Ishikawa (cell line): ENCODE results near the gene SIMC1.

Experiments
- CREB1 ChIP-seq: IDR thresholded peaks from 2 replicates; pipeline ENCODE4 v1.6.1; 2012; ENCODE audit warnings: low read depth
- EGR1 ChIP-seq: IDR thresholded peaks from 2 replicates; pipeline ENCODE4 v1.6.1; 2012
- EP300 ChIP-seq: IDR thresholded peaks from 2 replicates; pipeline ENCODE4 v1.6.1; 2012; ENCODE audit warnings: borderline replicate concordance
- MAX ChIP-seq: IDR thresholded peaks from 2 replicates; pipeline ENCODE4 v1.6.1; 2012
- RAD21 ChIP-seq: IDR thresholded peaks from 2 replicates; pipeline ENCODE4 v1.6.1; 2012; ENCODE audit warnings: low read depth
- REST ChIP-seq: IDR thresholded peaks from 2 replicates; pipeline ENCODE4 v1.6.1; 2012; ENCODE audit warnings: low read depth, mild to moderate bottlenecking
- TAF1 ChIP-seq: IDR thresholded peaks from 2 replicates; pipeline ENCODE4 v1.6.1; 2012; ENCODE audit warnings: low read depth, mild to moderate bottlenecking
- YY1 ChIP-seq: IDR thresholded peaks from 2 replicates; pipeline ENCODE4 v1.6.1; 2012; ENCODE audit warnings: low read depth
- ZBTB7A ChIP-seq: IDR thresholded peaks from 2 replicates; pipeline ENCODE4 v1.6.1; 2012; ENCODE audit warnings: low read depth
- TF ChIP-seq, protein P1 (sequence below): IDR thresholded peaks from 2 replicates; pipeline ENCODE4 v1.6.1; 2012

- TF ChIP-seq MAX = no peak
- no peak for TF ChIP-seq EP300
- TF ChIP-seq, protein P1, sequence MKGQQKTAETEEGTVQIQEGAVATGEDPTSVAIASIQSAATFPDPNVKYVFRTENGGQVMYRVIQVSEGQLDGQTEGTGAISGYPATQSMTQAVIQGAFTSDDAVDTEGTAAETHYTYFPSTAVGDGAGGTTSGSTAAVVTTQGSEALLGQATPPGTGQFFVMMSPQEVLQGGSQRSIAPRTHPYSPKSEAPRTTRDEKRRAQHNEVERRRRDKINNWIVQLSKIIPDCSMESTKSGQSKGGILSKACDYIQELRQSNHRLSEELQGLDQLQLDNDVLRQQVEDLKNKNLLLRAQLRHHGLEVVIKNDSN = no peak
- TF ChIP-seq CREB1 = no peak
- no peak for TF ChIP-seq EGR1
- TF ChIP-seq RAD21 = no peak
- TF ChIP-seq ZBTB7A = no peak
- no peak for TF ChIP-seq TAF1
- no peak for TF ChIP-seq REST
- no peak for TF ChIP-seq YY1
Observed at GRCh38 chr5:176391999-176392398, 153.8 kb downstream of the SIMC1 start.
